DOHH2 (cell line): ENCODE measurements around the gene PTGIR.

ENCODE experiments used
- H3F3A ChIP-seq: fragments of 200-600 bp; sonication (generic), shearing (Covaris generic); 2 replicates; pipeline ENCODE4 v1.6.0; 2016; ENCODE audit warnings: antibody characterized with exemption, mild to moderate bottlenecking; ENCODE audit not compliant: control insufficient read depth, insufficient read depth
- H3K27ac ChIP-seq: fragments of 200-600 bp; sonication (generic); 2 replicates; pipeline ENCODE4 v1.5.1; 2014; ENCODE audit warnings: low read depth, mild to moderate bottlenecking, low read length, moderate library complexity
- H3K27me3 ChIP-seq: fragments of 200-600 bp; sonication (generic); 2 replicates; pipeline ENCODE4 v1.6.1; 2014; ENCODE audit warnings: mild to moderate bottlenecking, low read length, mixed read lengths; ENCODE audit not compliant: control insufficient read depth
- H3K36me3 ChIP-seq: fragments of 200-600 bp; sonication (generic); 2 replicates; pipeline ENCODE4 v1.6.1; 2014; ENCODE audit warnings: mild to moderate bottlenecking, low read length, moderate library complexity, mixed read lengths; ENCODE audit not compliant: control insufficient read depth
- H3K4me1 ChIP-seq: fragments of 200-600 bp; sonication (generic); 2 replicates; pipeline ENCODE4 v1.6.1; 2014; ENCODE audit warnings: mild to moderate bottlenecking, low read length, mixed read lengths; ENCODE audit not compliant: control insufficient read depth
- H3K4me2 ChIP-seq: fragments of 200-600 bp; sonication (generic); 2 replicates; pipeline ENCODE4 v1.6.0; 2014; ENCODE audit warnings: mild to moderate bottlenecking, low read length, moderate library complexity
- H3K4me3 ChIP-seq: fragments of 200-600 bp; sonication (generic); 2 replicates; pipeline ENCODE4 v1.5.1; 2014; ENCODE audit warnings: mild to moderate bottlenecking, low read length, mixed read lengths
- H3K79me2 ChIP-seq: fragments of 200-600 bp; sonication (generic); 2 replicates; pipeline ENCODE4 v1.6.1; 2014; ENCODE audit warnings: mild to moderate bottlenecking, low read length, mixed read lengths; ENCODE audit not compliant: control insufficient read depth
- H3K9me2 ChIP-seq: fragments of 200-600 bp; sonication (generic); replicated peaks from 2 replicates; pipeline ENCODE4 v1.6.1; 2014; ENCODE audit warnings: mild to moderate bottlenecking, low read length, mixed read lengths; ENCODE audit not compliant: control insufficient read depth
- H3K9me3 ChIP-seq: fragments of 200-600 bp; sonication (generic); 2 replicates; pipeline ENCODE4 v1.6.1; 2014; ENCODE audit warnings: antibody characterized with exemption, low read length, mixed read lengths; ENCODE audit not compliant: control insufficient read depth, insufficient read depth
- H4K20me1 ChIP-seq: fragments of 200-600 bp; sonication (generic); 2 replicates; pipeline ENCODE4 v1.6.0; 2014; ENCODE audit warnings: low read depth, mild to moderate bottlenecking, antibody characterized with exemption, low read length, moderate library complexity; ENCODE audit not compliant: control insufficient read depth, insufficient read depth
- CTCF ChIP-seq: fragments of 200-600 bp; sonication (generic); IDR thresholded peaks from one replicate; pipeline ENCODE4 v1.5.1; 2014; ENCODE audit warnings: antibody characterized with exemption, mild to moderate bottlenecking, low read depth, low read length; ENCODE audit not compliant: poor library complexity, severe bottlenecking
- EZH2phosphoT487 ChIP-seq: fragments of 200-600 bp; sonication (generic); IDR thresholded peaks from 2 replicates; pipeline ENCODE4 v1.6.1; 2017; ENCODE audit warnings: borderline replicate concordance, mild to moderate bottlenecking, antibody characterized with exemption, low read length, moderate library complexity, mixed read lengths

PTGIR gene

GRCh38 chr19:46665072-46665471 is 40.2 kb upstream of the PTGIR start:
- TF ChIP-seq CTCF, result no peak
- no peak for TF ChIP-seq EZH2phosphoT487
- Histone ChIP-seq H3K9me3 (no peaks in the 10 kb centered on the region), H3K4me3 (no peak overlapping the region), H4K20me1 (0 out of 2 replicates have a peak, but pooled peaks cover 4% of the 10 kb centered on the region), H3K79me2 (no peaks in the 10 kb centered on the region), H3K4me1 (peaks cover 19% of the 10 kb centered on the region), H3K27ac (no peak overlapping the region), H3K27me3 (peaks cover 15% of the 10 kb centered on the region), H3F3A (peaks cover 4% of the 10 kb centered on the region), H3K4me2 (no peak overlapping the region), H3K9me2 (no peaks in the 10 kb centered on the region), H3K36me3 (no peaks in the 10 kb centered on the region)

- no peak overlapping the region for H3K27ac ChIP-seq
- peaks cover 4% of the 10 kb centered on the region for H3F3A ChIP-seq
- TF ChIP-seq CTCF (peak; percentile 90), EZH2phosphoT487 (no peak)
These were observed 37.1 kb upstream of the PTGIR start for GRCh38 chr19:46661735-46662592.

GRCh38 chr19:46661020-46661731 is 36.3 kb upstream of the PTGIR start, which contains the start of gene DACT3:
Gene DACT3, minus strand, starts transcription at chr19:46661182. Its CDS starts 118 bp downstream, at chr19:46661064.
- H3K9me2 ChIP-seq, result no peaks in the 10 kb centered on the region
- no peak for TF ChIP-seq CTCF
- TF ChIP-seq EZH2phosphoT487, result no peak
- H3K4me1 ChIP-seq, result peaks cover 30% of the 10 kb centered on the region
- H3K36me3 ChIP-seq, result no peaks in the 10 kb centered on the region
- 0 out of 2 replicates have a peak, but pooled peaks cover 4% of the 10 kb centered on the region for H4K20me1 ChIP-seq
- peaks cover 4% of the 10 kb centered on the region for H3F3A ChIP-seq
- H3K4me2 ChIP-seq, result peak within 1 kb of the TSS; percentile 92
- no peaks in the 10 kb centered on the region for H3K9me3 ChIP-seq
- no peak within 1 kb of the TSS for H3K27ac ChIP-seq
- no peaks in the 10 kb centered on the region for H3K79me2 ChIP-seq
- H3K4me3 ChIP-seq, result peak within 1 kb of the TSS; percentile 74
- H3K27me3 ChIP-seq, result peaks cover 33% of the 10 kb centered on the region

More at GRCh38 chr19:46661735-46662592, 37.1 kb upstream of the PTGIR start:
- 0 out of 2 replicates have a peak, but pooled peaks cover 4% of the 10 kb centered on the region for H4K20me1 ChIP-seq
- no peaks in the 10 kb centered on the region for H3K9me2 ChIP-seq
- no peaks in the 10 kb centered on the region for H3K36me3 ChIP-seq
- H3K4me3 ChIP-seq, result peak overlapping the region; percentile 74
- H3K9me3 ChIP-seq, result no peaks in the 10 kb centered on the region
- H3K79me2 ChIP-seq, result no peaks in the 10 kb centered on the region
- peaks cover 33% of the 10 kb centered on the region for H3K27me3 ChIP-seq
- peaks cover 30% of the 10 kb centered on the region for H3K4me1 ChIP-seq
- peak overlapping the region; percentile 92 for H3K4me2 ChIP-seq
